ENCODE measurements around the gene TAS2R40.
"Not testable (repeated sequence)": the region's sequence is repeated elsewhere in the genome, so short reads cannot be mapped to it uniquely, and the experiment has no call there.

TAS2R40 gene

GRCh38 chr7:143221737-143222136, at the start of gene TAS2R40:
TSS of gene TAS2R40 (plus strand) at chr7:143222037. CDS start at chr7:143222079, 42 bp downstream.
- DNase-seq = no peak
- Histone ChIP-seq H3K9me3 (ENCODE audit: severe bottlenecking) (no peaks in the 10 kb centered on the region), H3K27ac (no peak within 1 kb of the TSS), H3K4me3 (ENCODE audit: low read depth, low read length) (no peak within 1 kb of the TSS), H3K36me3 (no peaks in the 10 kb centered on the region), H3K27me3 (ENCODE audit: insufficient read depth, low read depth, severe bottlenecking) (no peaks in the 10 kb centered on the region)
- TF ChIP-seq CTCF (IDR thresholded peaks at IDR 0.05; ENCODE audit: low read depth, low read length) = no peak

- no peak for TF ChIP-seq CTCF (IDR thresholded peaks at IDR 0.05; ENCODE audit: low read depth, low read length)
- no peak overlapping the region for H3K4me3 ChIP-seq (ENCODE audit: low read depth, low read length)
- H3K27ac ChIP-seq = no peak overlapping the region
- H3K9me3 ChIP-seq (ENCODE audit: severe bottlenecking) = no peaks in the 10 kb centered on the region
- no peaks in the 10 kb centered on the region for H3K27me3 ChIP-seq (ENCODE audit: insufficient read depth, low read depth, severe bottlenecking)
- no peaks in the 10 kb centered on the region for H3K36me3 ChIP-seq
- no peak for DNase-seq
Observed at GRCh38 chr7:143172354-143172753, 49.5 kb upstream of the TAS2R40 start.

- Histone ChIP-seq H3K27ac (no peak overlapping the region), H3K36me3 (no peaks in the 10 kb centered on the region), H3K27me3 (ENCODE audit: insufficient read depth, low read depth, severe bottlenecking) (no peaks in the 10 kb centered on the region), H3K9me3 (ENCODE audit: severe bottlenecking) (peaks cover 6% of the 10 kb centered on the region), H3K4me3 (ENCODE audit: low read depth, low read length) (no peak overlapping the region)
- 0 out of 2 replicates have a peak, but pooled peaks have one; percentile 19 for TF ChIP-seq CTCF (IDR thresholded peaks at IDR 0.05; ENCODE audit: low read depth, low read length)
- DNase-seq = no peak
Observed at GRCh38 chr7:143176128-143176527, 45.7 kb upstream of the TAS2R40 start.

GRCh38 chr7:143177374-143178119, 44.3 kb upstream of the TAS2R40 start:
- peaks cover 6% of the 10 kb centered on the region for H3K9me3 ChIP-seq (ENCODE audit: severe bottlenecking)
- no peak overlapping the region for H3K27ac ChIP-seq
- no peaks in the 10 kb centered on the region for H3K36me3 ChIP-seq
- TF ChIP-seq CTCF (IDR thresholded peaks at IDR 0.05; ENCODE audit: low read depth, low read length) = no peak
- no peak for DNase-seq
- no peak overlapping the region for H3K4me3 ChIP-seq (ENCODE audit: low read depth, low read length)
- H3K27me3 ChIP-seq (ENCODE audit: insufficient read depth, low read depth, severe bottlenecking) = no peaks in the 10 kb centered on the region

- H3K27ac ChIP-seq; DNase-seq; H3K4me3 ChIP-seq (ENCODE audit: low read depth, low read length); H3K9me3 ChIP-seq (ENCODE audit: severe bottlenecking); H3K36me3 ChIP-seq; H3K27me3 ChIP-seq (ENCODE audit: insufficient read depth, low read depth, severe bottlenecking): not testable (repeated sequence)
Observed at GRCh38 chr7:143180771-143181170, 41.1 kb upstream of the TAS2R40 start.

- no peak for DNase-seq
- Histone ChIP-seq H3K9me3 (ENCODE audit: severe bottlenecking) (peaks cover 6% of the 10 kb centered on the region), H3K4me3 (ENCODE audit: low read depth, low read length) (no peak overlapping the region), H3K27ac (no peak overlapping the region), H3K36me3 (no peaks in the 10 kb centered on the region), H3K27me3 (ENCODE audit: insufficient read depth, low read depth, severe bottlenecking) (no peaks in the 10 kb centered on the region)
- TF ChIP-seq CTCF (IDR thresholded peaks at IDR 0.05; ENCODE audit: low read depth, low read length) = no peak
Observed at GRCh38 chr7:143181349-143181748, 40.5 kb upstream of the TAS2R40 start.

Data from WERI-Rb-1 (cell line).